ENCODE measurements around the gene SAFB2.
"Not testable (repeated sequence)": the region's sequence is repeated elsewhere in the genome, so short reads cannot be mapped to it uniquely, and the experiment has no call there.

Gene SAFB2

GRCh38 chr19:5632657-5633056, 10.1 kb upstream of the SAFB2 start:
- no peak for DNase-seq (ENCODE audit: low read depth)

GRCh38 chr19:5632241-5632612, 9.7 kb upstream of the SAFB2 start:
- DNase-seq (ENCODE audit: low read depth), result no peak

- DNase-seq (ENCODE audit: low read depth), result peak; percentile 34
Observed at GRCh38 chr19:5631567-5632240, 9.1 kb upstream of the SAFB2 start.

GRCh38 chr19:5628919-5629481, 6.4 kb upstream of the SAFB2 start:
- no peak for DNase-seq (ENCODE audit: low read depth)

- no peak for DNase-seq (ENCODE audit: low read depth)
Observed at GRCh38 chr19:5628461-5628860, 5.9 kb upstream of the SAFB2 start.

GRCh38 chr19:5627395-5627904, 4.9 kb upstream of the SAFB2 start:
- DNase-seq (ENCODE audit: low read depth), result no peak

- DNase-seq (ENCODE audit: low read depth), result no peak
Observed at GRCh38 chr19:5625641-5626040, 3.1 kb upstream of the SAFB2 start.

- DNase-seq (ENCODE audit: low read depth), result no peak
Observed at GRCh38 chr19:5624741-5625278, 2.2 kb upstream of the SAFB2 start.

GRCh38 chr19:5624018-5624663, 1.6 kb upstream of the SAFB2 start:
- DNase-seq (ENCODE audit: low read depth), result no peak

GRCh38 chr19:5623397-5624017, 931 bp upstream of the SAFB2 start:
- no peak for DNase-seq (ENCODE audit: low read depth)

GRCh38 chr19:5621945-5622464, 571 bp downstream of the SAFB2 start:
- DNase-seq (ENCODE audit: low read depth), result no peak

GRCh38 chr19:5621311-5621944, 1.1 kb downstream of the SAFB2 start:
- no peak for DNase-seq (ENCODE audit: low read depth)

- DNase-seq (ENCODE audit: low read depth), result no peak
Observed at GRCh38 chr19:5619946-5620345, 2.6 kb downstream of the SAFB2 start.

GRCh38 chr19:5618591-5618990, 4.0 kb downstream of the SAFB2 start:
- DNase-seq (ENCODE audit: low read depth), result no peak

GRCh38 chr19:5617080-5617479, 5.5 kb downstream of the SAFB2 start:
- DNase-seq (ENCODE audit: low read depth), result no peak

- DNase-seq (ENCODE audit: low read depth), result no peak
Observed at GRCh38 chr19:5615756-5616327, 6.7 kb downstream of the SAFB2 start.

GRCh38 chr19:5612891-5613865, 9.4 kb downstream of the SAFB2 start:
- DNase-seq (ENCODE audit: low read depth), result no peak

GRCh38 chr19:5609881-5610448, 12.6 kb downstream of the SAFB2 start:
- DNase-seq (ENCODE audit: low read depth), result no peak

GRCh38 chr19:5608766-5609165, 13.8 kb downstream of the SAFB2 start:
- DNase-seq (ENCODE audit: low read depth), result not testable (repeated sequence)

- DNase-seq (ENCODE audit: low read depth), result no peak
Observed at GRCh38 chr19:5608291-5608690, 14.3 kb downstream of the SAFB2 start.

Measured in GM04503 (cell line).